Tibial artery (tissue), 4 donors: ENCODE results near the gene CACNA1H.

ENCODE experiments used
- DNase-seq, 2 donors: peaks; one replicate each; pipeline ENCODE4 v3.0.0-alpha.2; 2019
- H3K27ac ChIP-seq, 2 donors: fragments of 200-600 bp; sonication (generic) in 1 of 2; 1 replicate in 1 of 2; 2 replicates in 1 of 2; pipeline ENCODE4 v1.5.1; 2018 to 2019; ENCODE audit warnings: mild to moderate bottlenecking in 1 of 2
- H3K27me3 ChIP-seq, 2 donors: fragments of 200-600 bp; sonication (generic) in 1 of 2; one replicate each; pipeline versions ENCODE4 v1.5.1 to v1.6.0; 2016 to 2019
- H3K36me3 ChIP-seq, 3 donors: fragments of 200-600 bp; sonication (generic) in 2 of 3; one replicate each; pipeline ENCODE4 v1.5.1; 2016 to 2019; ENCODE audit warnings: mild to moderate bottlenecking in 2 of 3
- H3K4me1 ChIP-seq, 4 donors: fragments of 200-600 bp; sonication (generic) in 2 of 4; 1 replicate in 3 of 4; 2 replicates in 1 of 4; pipeline ENCODE4 v1.5.1; 2016 to 2019
- H3K4me3 ChIP-seq, 2 donors: fragments of 200-600 bp; sonication (generic) in 1 of 2; 1 replicate in 1 of 2; 2 replicates in 1 of 2; pipeline ENCODE4 v1.5.1; 2018 to 2019; ENCODE audit warnings: mild to moderate bottlenecking in 2 of 2
- H3K9me3 ChIP-seq, 3 donors: fragments of 200-600 bp; sonication (generic) in 1 of 3; one replicate each; pipeline ENCODE4 v1.5.1; 2016 to 2019
- intact Hi-C: fragments of 100-400 bp; cut with DNase I; formaldehyde crosslinking; loops from one replicate; pipeline ENCODE4 v1.15.0; 2023; ENCODE audit warnings: low total_unique reads
- TF ChIP-seq, protein P1 (sequence below), 2 experiments: fragments of 200-600 bp in 1 of 2; fragments of 450-650 bp in 1 of 2; IDR thresholded peaks; one replicate each; pipeline ENCODE4 v1.5.1; 2017 to 2019; ENCODE audit warnings: antibody characterized with exemption in 2 of 2, mild to moderate bottlenecking in 1 of 2, moderate library complexity in 1 of 2

CACNA1H gene

DNA sequence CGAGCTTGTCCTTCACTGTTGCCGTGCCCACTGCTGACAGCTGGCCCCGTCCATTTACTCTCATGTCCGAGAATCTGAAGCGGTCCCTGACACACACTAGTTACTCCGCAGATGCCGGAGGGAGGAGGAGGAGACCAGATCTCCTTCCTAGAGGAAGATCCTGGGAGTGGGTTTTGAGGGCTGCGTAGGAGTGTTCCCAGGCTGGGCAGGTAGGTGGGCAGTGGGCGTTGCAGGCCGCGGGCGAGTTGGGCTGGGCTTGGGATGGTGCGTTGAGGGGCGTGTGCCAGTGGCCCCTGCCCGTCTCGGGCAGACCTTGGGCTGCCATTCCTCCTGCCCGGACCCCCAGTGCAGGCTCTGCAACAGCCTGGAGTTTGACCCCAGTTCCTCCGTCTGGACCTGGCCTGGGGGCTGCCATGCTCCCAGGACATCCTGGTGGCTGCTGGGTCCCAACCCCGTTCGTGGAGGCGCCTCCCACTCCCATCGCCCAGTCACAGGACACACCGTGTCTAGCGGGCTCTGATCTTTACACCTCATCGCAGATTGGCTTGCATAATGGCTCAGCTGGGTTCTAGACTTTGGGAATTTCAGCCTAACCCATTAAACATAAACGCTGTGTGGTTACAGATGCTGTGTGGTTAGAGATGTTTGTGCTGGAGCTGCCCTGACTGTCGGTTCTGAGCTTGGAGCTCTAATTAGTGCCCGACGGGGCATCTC lies 22.8 kb downstream of the CACNA1H start:
- H3K27me3 ChIP-seq: no peaks in the 10 kb centered on the region
- H3K4me3 ChIP-seq: no peak overlapping the region
- H3K4me1 ChIP-seq: peaks cover 0 to 59% (median 20%) of the 10 kb centered on the region in 4 donors
- peaks cover 0 to 3% (median 0%) of the 10 kb centered on the region in 3 donors for H3K36me3 ChIP-seq
- H3K27ac ChIP-seq: peak overlapping the region in 1 of 2 donors; percentile 94
- intact Hi-C loops: no loop called here
- H3K9me3 ChIP-seq: no peaks in the 10 kb centered on the region
- TF ChIP-seq, protein P1, sequence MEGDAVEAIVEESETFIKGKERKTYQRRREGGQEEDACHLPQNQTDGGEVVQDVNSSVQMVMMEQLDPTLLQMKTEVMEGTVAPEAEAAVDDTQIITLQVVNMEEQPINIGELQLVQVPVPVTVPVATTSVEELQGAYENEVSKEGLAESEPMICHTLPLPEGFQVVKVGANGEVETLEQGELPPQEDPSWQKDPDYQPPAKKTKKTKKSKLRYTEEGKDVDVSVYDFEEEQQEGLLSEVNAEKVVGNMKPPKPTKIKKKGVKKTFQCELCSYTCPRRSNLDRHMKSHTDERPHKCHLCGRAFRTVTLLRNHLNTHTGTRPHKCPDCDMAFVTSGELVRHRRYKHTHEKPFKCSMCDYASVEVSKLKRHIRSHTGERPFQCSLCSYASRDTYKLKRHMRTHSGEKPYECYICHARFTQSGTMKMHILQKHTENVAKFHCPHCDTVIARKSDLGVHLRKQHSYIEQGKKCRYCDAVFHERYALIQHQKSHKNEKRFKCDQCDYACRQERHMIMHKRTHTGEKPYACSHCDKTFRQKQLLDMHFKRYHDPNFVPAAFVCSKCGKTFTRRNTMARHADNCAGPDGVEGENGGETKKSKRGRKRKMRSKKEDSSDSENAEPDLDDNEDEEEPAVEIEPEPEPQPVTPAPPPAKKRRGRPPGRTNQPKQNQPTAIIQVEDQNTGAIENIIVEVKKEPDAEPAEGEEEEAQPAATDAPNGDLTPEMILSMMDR (IDR thresholded peaks at IDR 0.05): no peak
- DNase-seq: no peak

- Histone ChIP-seq H3K4me3 (no peak overlapping the region), H3K4me1 (peaks cover 0 to 59% (median 21%) of the 10 kb centered on the region in 4 donors), H3K27me3 (no peaks in the 10 kb centered on the region), H3K27ac (peak overlapping the region in 1 of 2 donors; percentile 94), H3K9me3 (no peaks in the 10 kb centered on the region), H3K36me3 (peaks cover 0 to 3% (median 0%) of the 10 kb centered on the region in 3 donors)
- TF ChIP-seq, protein P1 (IDR thresholded peaks at IDR 0.05): no peak
- DNase-seq: no peak
- intact Hi-C loops: no loop called here
Measured at GRCh38 chr16:1176280-1176897, 23.5 kb downstream of the CACNA1H start.

DNA sequence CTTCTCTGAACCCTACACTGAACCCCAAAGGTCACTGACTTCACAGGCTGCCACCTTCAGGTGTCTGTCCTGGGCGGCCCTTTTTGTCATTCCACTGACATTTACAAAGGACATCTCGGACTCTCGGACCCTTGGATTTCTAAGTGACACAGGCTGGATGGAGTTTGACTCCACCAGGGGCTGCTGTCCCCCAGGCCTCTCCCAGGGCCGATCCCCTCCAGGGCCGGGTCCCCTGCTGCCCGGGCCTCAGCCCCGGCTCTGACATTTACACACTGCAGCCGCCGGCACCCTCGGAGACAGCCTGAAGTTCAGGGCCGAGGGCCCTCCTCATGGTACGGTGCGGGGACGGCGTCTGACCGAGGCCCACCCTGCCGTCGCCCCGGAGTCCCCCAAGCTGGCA lies 24.1 kb downstream of the CACNA1H start:
- Histone ChIP-seq H3K4me3 (no peak overlapping the region), H3K27ac (peak overlapping the region in 1 of 2 donors; percentile 94), H3K4me1 (peaks cover 0 to 63% (median 27%) of the 10 kb centered on the region in 4 donors), H3K27me3 (no peaks in the 10 kb centered on the region), H3K9me3 (no peaks in the 10 kb centered on the region), H3K36me3 (no peaks in the 10 kb centered on the region)
- intact Hi-C loops: no loop called here
- no peak for DNase-seq
- TF ChIP-seq, protein P1 (IDR thresholded peaks at IDR 0.05): no peak

DNA sequence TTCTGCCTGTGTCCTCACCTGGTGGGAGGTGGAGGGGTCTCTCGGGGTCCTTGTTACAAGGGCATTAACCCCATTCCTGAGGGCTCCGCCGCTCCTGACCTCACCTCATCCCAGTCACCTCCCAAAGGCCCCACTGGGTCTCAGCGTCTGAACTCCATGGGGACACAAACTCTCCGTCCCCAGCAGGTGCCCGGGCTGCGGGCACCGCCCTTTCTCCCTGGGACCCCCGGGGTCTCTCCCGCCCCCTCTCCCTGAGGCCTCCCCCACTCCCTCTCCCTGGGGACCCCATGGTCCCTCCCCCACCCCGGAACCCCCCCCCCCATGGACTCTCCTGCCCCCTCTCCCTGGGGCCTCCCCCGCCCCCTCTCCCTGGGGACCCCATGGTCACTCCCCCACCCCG lies 24.8 kb downstream of the CACNA1H start:
- Histone ChIP-seq H3K4me3 (no peak overlapping the region), H3K9me3 (no peaks in the 10 kb centered on the region), H3K27ac (peak overlapping the region; percentile 34 to 94), H3K36me3 (no peaks in the 10 kb centered on the region), H3K4me1 (peaks cover 0 to 70% (median 34%) of the 10 kb centered on the region in 4 donors), H3K27me3 (no peaks in the 10 kb centered on the region)
- no peak for DNase-seq
- intact Hi-C loops: no loop called here
- TF ChIP-seq, protein P1 (IDR thresholded peaks at IDR 0.05): no peak

GRCh38 chr16:1178295-1178910 lies 25.5 kb downstream of the CACNA1H start:
- TF ChIP-seq, protein P1 (IDR thresholded peaks at IDR 0.05): no peak
- no peak for DNase-seq
- Histone ChIP-seq H3K4me3 (no peak overlapping the region), H3K27ac (peak overlapping the region; percentile 8 to 94), H3K36me3 (no peaks in the 10 kb centered on the region), H3K4me1 (peaks cover 0 to 76% (median 40%) of the 10 kb centered on the region in 4 donors), H3K27me3 (no peaks in the 10 kb centered on the region), H3K9me3 (no peaks in the 10 kb centered on the region)
- intact Hi-C loops: no loop called here
